NB4 (cell line): ENCODE results near the gene POLQ.
"Not testable (repeated sequence)": the region's sequence is repeated elsewhere in the genome, so short reads cannot be mapped to it uniquely, and the experiment has no call there.

Experiments used
- MAX ChIP-seq: IDR thresholded peaks from 2 replicates; pipeline ENCODE4 v1.6.1; 2011; ENCODE audit warnings: low read depth, low read length
- MYC ChIP-seq: IDR thresholded peaks from 2 replicates; pipeline ENCODE4 v1.6.1; 2011; ENCODE audit warnings: low read depth, low read length
- POLR2A ChIP-seq: IDR thresholded peaks from 2 replicates; pipeline ENCODE4 v1.6.1; 2011; ENCODE audit warnings: mild to moderate bottlenecking; ENCODE audit not compliant: insufficient read length; ENCODE audit errors: extremely low read depth
- TF ChIP-seq, protein P1 (sequence below): IDR thresholded peaks from one replicate; pipeline ENCODE4 v1.5.1; 2012; ENCODE audit warnings: low read depth, low read length

- TF ChIP-seq POLR2A, MYC, MAX: not testable (repeated sequence)
- TF ChIP-seq, protein P1, sequence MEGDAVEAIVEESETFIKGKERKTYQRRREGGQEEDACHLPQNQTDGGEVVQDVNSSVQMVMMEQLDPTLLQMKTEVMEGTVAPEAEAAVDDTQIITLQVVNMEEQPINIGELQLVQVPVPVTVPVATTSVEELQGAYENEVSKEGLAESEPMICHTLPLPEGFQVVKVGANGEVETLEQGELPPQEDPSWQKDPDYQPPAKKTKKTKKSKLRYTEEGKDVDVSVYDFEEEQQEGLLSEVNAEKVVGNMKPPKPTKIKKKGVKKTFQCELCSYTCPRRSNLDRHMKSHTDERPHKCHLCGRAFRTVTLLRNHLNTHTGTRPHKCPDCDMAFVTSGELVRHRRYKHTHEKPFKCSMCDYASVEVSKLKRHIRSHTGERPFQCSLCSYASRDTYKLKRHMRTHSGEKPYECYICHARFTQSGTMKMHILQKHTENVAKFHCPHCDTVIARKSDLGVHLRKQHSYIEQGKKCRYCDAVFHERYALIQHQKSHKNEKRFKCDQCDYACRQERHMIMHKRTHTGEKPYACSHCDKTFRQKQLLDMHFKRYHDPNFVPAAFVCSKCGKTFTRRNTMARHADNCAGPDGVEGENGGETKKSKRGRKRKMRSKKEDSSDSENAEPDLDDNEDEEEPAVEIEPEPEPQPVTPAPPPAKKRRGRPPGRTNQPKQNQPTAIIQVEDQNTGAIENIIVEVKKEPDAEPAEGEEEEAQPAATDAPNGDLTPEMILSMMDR, result not testable (repeated sequence)
Observed at GRCh38 chr3:121593806-121594205, 48.0 kb upstream of the POLQ start.
